Stimulated activated CD8-positive, alpha-beta memory T cell treated with anti-CD3 and anti-CD28 coated beads, Interleukin-15, amount 100 ng/mL, for 4 hours (primary cell): ENCODE measurements around the gene POLE4.

Source experiments
- DNase-seq, 2 donors: peaks; one replicate each; pipeline ENCODE4 v3.0.0-alpha.2; 2020; ENCODE audit warnings: low read depth in 2 of 2

The POLE4 gene

DNA sequence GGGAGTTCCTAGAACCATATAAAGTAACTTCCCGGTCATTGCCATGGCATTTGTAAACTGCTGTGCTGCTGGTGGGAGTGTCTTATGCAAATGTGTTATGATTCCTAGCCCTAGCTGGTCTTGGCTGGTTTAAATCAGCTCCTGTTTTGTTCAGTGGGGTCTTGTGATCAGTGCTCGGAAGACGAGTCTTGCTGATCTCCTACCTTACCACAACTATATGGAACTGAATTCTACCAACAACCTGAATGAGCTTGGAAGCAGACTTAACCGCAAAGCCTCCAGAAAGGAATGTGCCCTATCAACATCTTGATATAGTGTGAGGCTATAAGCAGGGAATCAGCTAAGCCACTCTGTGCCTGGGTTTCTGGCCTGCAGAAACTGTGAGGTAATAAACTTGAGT, 33.5 kb downstream of the POLE4 start:
- no peak for DNase-seq

DNA sequence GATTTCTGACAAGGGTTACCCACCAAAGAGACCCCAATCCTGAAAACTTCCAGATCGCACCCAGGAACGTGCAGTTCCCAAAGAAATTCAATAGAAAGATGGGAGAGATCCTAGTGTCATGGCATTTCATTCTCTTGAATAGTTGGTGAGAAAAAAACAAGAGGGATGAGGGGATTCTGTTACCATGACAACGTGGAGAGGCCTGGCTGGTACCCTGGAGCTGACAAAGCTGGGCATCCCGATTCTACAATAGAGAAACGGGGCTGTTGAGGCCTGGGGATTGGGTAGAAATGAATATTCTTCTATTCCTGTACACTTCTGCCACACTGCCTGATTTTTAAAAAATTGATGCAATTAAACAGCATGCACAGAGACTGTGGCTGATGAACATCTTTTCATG, 41.0 kb downstream of the POLE4 start:
- no peak for DNase-seq

DNA sequence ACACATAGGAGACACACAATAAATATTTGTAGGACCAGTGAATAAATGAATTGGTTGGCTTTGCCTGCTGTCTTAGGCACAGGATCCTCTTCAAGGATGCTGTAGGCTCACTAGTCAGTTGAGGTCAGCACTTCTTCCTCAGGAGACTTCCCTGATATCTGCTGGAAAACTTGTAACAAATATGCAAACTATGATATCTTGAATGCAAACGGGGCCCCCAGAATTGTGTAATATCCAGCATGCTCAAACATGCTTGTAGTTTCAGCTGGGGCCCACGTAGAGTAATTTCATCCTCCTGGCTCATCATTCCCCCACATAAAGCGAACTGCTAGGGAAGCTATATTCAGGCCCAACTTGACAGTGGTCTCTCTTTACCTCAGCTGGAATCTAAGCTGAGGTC, 43.6 kb downstream of the POLE4 start:
- DNase-seq = no peak

DNA sequence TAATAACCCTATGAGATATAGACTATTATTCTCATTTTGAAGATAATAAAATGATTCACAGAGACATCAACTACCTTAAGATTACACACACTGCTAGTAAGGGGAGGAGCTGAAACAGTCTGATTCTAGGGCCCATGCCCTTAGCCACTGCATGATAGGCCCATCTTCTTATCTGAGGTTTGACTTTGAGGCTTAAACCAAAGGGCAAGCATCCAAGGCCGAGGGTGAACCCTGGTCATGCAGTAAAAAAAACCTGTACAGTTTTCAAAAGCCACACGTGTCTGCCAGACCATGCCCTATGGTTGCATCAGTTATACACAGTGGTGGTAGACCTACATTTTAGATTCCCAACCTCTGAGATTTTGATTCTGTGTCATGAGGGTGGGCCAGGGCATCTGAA, 44.8 kb downstream of the POLE4 start:
- DNase-seq = no peak

DNA sequence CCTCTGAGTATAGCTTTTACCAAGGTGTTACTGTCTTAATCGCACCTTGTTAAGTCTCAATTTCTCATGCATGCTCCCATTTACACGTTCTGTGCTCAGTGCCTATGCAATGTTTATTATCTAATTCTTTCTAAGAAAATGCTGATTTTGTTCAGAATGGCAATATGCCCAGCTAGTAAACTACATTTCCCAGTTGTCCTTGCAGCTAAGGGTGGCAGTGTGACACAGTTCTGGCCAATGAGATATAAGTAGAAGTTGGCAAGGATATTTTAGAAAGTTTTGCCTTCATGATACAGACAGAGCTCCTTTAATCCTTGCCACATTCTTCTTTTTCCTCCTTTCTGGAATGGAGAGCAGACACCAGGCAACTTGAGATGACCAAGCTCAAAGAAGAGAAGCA, 45.3 kb downstream of the POLE4 start:
- no peak for DNase-seq

DNA sequence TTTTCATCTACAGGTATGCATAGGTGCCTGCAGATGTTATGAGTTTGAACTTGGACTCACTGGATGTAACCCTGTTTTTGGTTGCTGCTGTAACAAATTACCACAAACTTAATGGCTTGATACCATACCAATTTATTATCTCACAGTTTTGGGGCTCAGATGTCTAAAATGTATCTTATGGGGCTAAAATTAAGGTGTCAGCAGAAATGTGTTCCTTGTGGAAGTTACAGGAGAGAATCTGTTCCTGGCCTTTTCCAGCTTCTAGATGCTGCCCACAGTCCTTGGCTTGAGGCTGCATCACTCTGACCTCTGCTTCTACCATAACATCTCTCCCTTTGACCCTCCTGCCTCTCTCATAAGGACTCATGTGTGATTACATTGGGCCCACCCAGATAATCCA, 47.6 kb downstream of the POLE4 start:
- DNase-seq = no peak

DNA sequence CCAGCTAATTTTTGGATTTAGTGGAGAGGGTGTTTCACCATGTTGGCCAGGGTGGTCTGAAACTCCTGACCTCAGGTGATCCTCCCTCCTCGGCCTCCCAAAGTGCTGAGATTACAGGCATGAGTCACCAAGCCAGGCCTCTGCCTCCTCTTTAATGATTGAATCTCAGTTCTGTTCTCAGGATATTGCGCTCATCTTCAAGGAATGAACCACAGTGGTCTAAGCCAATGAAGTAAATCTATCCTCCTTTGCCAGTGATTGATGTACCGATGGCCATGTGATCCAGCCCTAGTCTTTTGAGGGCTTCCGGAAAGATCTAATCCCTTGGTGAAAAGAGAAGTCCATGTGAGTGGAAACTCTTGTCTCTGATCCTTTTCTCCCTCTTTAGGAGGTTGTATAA, 48.6 kb downstream of the POLE4 start:
- DNase-seq = no peak

DNA sequence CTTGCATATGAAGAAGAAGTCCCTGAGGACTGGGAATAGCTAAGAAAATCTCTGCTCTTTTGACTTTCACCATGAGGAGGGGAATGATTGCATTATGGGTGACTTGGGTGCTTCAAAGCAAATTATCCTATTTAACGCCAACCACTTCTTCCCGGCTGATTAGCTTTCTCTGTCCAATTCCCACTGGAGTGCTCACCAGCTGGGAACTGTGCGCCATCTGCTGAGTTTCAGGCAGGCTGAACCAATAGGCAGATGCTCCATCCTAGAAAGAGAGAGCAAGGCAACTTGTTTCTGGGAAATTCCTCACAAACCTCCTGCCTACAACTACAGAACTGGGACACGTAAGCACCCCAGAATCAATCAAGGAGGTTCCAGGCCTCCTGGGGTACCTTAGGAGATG, 49.4 kb downstream of the POLE4 start:
- DNase-seq = no peak

DNA sequence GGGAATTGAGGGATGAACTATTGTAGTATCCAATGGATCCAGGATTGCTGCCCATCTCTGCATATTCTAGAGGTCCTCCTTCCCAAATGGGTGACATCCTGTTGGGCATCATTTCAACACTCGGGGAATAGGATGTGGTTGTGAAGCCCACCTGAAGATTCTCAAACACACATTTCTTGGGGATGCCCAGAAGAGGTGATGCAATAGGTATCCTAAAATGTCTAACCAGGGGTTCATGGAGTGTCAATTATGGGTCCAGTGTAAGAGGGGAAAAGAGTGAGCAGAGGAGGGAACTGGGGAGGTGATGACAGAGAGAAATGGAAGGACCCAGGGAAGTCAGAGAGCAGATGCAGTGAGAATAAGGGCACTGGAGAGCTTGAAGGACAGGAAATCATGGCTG, 52.1 kb downstream of the POLE4 start:
- DNase-seq = no peak

DNA sequence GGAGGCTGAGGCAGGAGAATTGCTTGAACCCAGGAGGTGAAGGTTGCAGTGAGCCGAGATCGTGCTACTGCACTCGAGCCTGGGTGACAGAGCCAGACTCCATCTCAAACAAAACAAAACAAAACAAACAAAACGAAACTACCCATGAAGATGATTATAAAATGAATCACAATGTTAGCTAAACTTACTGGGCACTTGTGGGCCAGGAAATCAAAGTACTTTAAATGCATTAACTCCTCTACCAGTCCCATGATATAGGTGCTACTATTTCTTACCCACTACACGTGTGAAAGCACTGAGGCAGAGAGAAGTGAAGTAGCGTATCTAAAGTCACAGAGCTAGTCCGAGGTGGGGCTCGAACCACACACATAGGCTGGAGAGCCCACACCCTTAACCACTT, 53.6 kb downstream of the POLE4 start:
- DNase-seq = no peak

DNA sequence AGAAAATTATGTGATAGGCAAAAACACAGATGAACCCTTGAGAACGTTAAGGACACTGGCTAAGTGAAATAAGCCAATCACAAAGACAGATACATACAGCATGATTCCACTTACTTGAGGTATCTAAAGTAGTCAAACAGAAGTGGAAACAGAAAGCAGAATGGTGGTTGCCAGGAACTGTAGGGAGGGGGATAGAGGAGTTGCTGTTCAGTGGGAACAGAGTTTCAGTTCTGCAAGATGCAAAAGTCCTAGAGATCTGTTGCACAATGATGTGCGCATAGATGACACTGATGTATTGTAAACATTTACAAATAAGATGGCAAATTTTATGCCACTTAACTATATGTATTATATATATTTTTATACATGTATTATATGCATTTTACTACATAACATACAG, 59.7 kb downstream of the POLE4 start:
- DNase-seq = no peak
